ENCODE results near the gene GRIA3. TPM values are rescaled to one million over a fixed set of nuclear protein-coding genes. Genes with fewer than 3 reads are reported as not detected.
"Not testable (repeated sequence)": the region's sequence is repeated elsewhere in the genome, so short reads cannot be mapped to it uniquely, and the experiment has no call there.

The GRIA3 gene
- total RNA-seq, 2 experiments from 2014 or later: not detected

GRCh38 chrX:123530726-123531125, 346.6 kb downstream of the GRIA3 start:
- DNase-seq; H3K36me3 Mint-ChIP-seq (ENCODE audit: low read depth); CTCF ChIA-PET; H3K27ac Mint-ChIP-seq; H3K4me1 Mint-ChIP-seq; POLR2A ChIA-PET; H3K9me3 Mint-ChIP-seq; H3K27me3 Mint-ChIP-seq; H3K4me3 Mint-ChIP-seq: not testable (repeated sequence)

Measured in activated CD4-positive, alpha-beta memory T cell treated with anti-CD3 and anti-CD28 coated beads, Interleukin-2, amount 10 ng/mL, durations not matched to agents 7 days and 5 days (primary cell).